Keratinocyte (primary cell): ENCODE results near the gene TRAPPC8. TPM values are rescaled to one million over a fixed set of nuclear protein-coding genes. Genes with fewer than 3 reads are reported as not detected.

Source experiments
- DNase-seq: peaks from one replicate; pipeline ENCODE4 v3.0.0-alpha.2; 2011; ENCODE audit warnings: low read depth, missing footprints, low spot score
- FAIRE-seq: peaks from 2 replicates; lab custom pipeline; 2011; peaks lifted over from hg19 to GRCh38; lab: Jason Lieb, UNC
- H2AFZ ChIP-seq: 2 replicates; pipeline ENCODE4 v1.6.0; 2012; ENCODE audit warnings: low read length, control low read depth, inconsistent platforms; ENCODE audit not compliant: control insufficient read depth
- H3K27ac ChIP-seq: 2 replicates; pipeline ENCODE4 v1.5.1; 2011; ENCODE audit warnings: low read length; ENCODE audit not compliant: control insufficient read depth, insufficient read depth
- H3K27me3 ChIP-seq: 3 replicates; pipeline ENCODE4 v1.6.0; 2011; ENCODE audit warnings: low read length; ENCODE audit not compliant: control insufficient read depth, insufficient read depth; ENCODE audit errors: extremely low read depth
- H3K36me3 ChIP-seq, 2 experiments: 2 replicates in 1 of 2; 3 replicates in 1 of 2; pipeline ENCODE4 v1.5.1; 2011; ENCODE audit warnings: low read length in 2 of 2, mild to moderate bottlenecking in 1 of 2; ENCODE audit not compliant: control insufficient read depth in 2 of 2, insufficient read depth in 2 of 2; ENCODE audit errors: extremely low read depth in 1 of 2
- H3K4me1 ChIP-seq: 3 replicates; pipeline ENCODE4 v1.5.1; 2011; ENCODE audit warnings: low read length; ENCODE audit not compliant: control insufficient read depth, insufficient read depth; ENCODE audit errors: extremely low read depth
- H3K4me2 ChIP-seq: 3 replicates; pipeline ENCODE4 v1.6.0; 2011; ENCODE audit warnings: low read depth, low read length; ENCODE audit not compliant: control insufficient read depth, insufficient read depth; ENCODE audit errors: extremely low read depth
- H3K4me3 ChIP-seq, 3 experiments: fragments of 200-600 bp in 1 of 3; sonication (generic) in 1 of 3; 2 replicates in 2 of 3; 3 replicates in 1 of 3; pipeline ENCODE4 v1.5.1; 2011 to 2016; ENCODE audit warnings: low read length in 3 of 3, mild to moderate bottlenecking in 3 of 3, control low read depth in 2 of 3, inconsistent platforms in 1 of 3, low read depth in 1 of 3, mixed read lengths in 1 of 3, mixed run types in 1 of 3, moderate library complexity in 1 of 3; ENCODE audit not compliant: control insufficient read depth in 2 of 3, insufficient read depth in 2 of 3; ENCODE audit errors: extremely low read depth in 1 of 3
- H3K79me2 ChIP-seq: 2 replicates; pipeline ENCODE4 v1.6.0; 2012; ENCODE audit warnings: low read length; ENCODE audit not compliant: control insufficient read depth, insufficient read depth
- H3K9ac ChIP-seq: 3 replicates; pipeline ENCODE4 v1.6.0; 2011; ENCODE audit warnings: low read length; ENCODE audit not compliant: control insufficient read depth, insufficient read depth; ENCODE audit errors: extremely low read depth
- H3K9me1 ChIP-seq: 3 replicates; pipeline ENCODE4 v1.6.0; 2011; ENCODE audit warnings: low read length; ENCODE audit not compliant: control insufficient read depth, insufficient read depth; ENCODE audit errors: extremely low read depth
- H3K9me3 ChIP-seq: 2 replicates; pipeline ENCODE4 v1.5.1; 2012; ENCODE audit warnings: low read depth, low read length; ENCODE audit not compliant: control insufficient read depth
- H4K20me1 ChIP-seq: 3 replicates; pipeline ENCODE4 v1.6.0; 2011; ENCODE audit warnings: low read length; ENCODE audit not compliant: control insufficient read depth, insufficient read depth; ENCODE audit errors: extremely low read depth
- EZH2 ChIP-seq: IDR thresholded peaks from one replicate; pipeline ENCODE4 v1.6.1; 2012; ENCODE audit warnings: inconsistent platforms, mild to moderate bottlenecking, low read length, moderate library complexity
- dilution Hi-C: fragments of 300-500 bp; cut with MboI; formaldehyde crosslinking; loops from one replicate; pipeline ENCODE4 v1.7.0; 2020; ENCODE audit warnings: low sequenced_read_pairs; ENCODE audit not compliant: extremely low pct_ligation_motif_present
- polyA plus RNA-seq, 5 experiments: library from polyadenylated mRNA; depleted of rRNA in 3 of 5; stranded (reverse) in 3 of 5; stranded (forward) in 1 of 5; unstranded in 1 of 5; fragments of >200 nt; gene quantifications; 1 replicate in 1 of 5; 2 replicates in 3 of 5; 3 replicates in 1 of 5; pipeline versions ENCODE4 v1.2.1 to v1.2.3, GENCODE V29; 2011 to 2012; ENCODE audit warnings: missing spikeins in 2 of 5, low read depth in 1 of 5, low replicate concordance in 1 of 5
- TF ChIP-seq, protein P1 (sequence below), 3 experiments: IDR thresholded peaks in 1 of 3; conservative IDR thresholded peaks in 1 of 3; optimal IDR thresholded peaks in 1 of 3; 2 replicates in 2 of 3; 3 replicates in 1 of 3; pipeline versions ENCODE3 to v1.5.1; 2011; ENCODE audit warnings: low read length in 3 of 3, mild to moderate bottlenecking in 3 of 3, moderate library complexity in 2 of 3, control low read depth in 1 of 3, inconsistent platforms in 1 of 3; ENCODE audit not compliant: insufficient read depth in 2 of 3; ENCODE audit errors: extremely low read depth in 1 of 3

The TRAPPC8 gene
- polyA plus RNA-seq, 1 donor (not counting 4 experiments of a cell fraction or from before 2014, with no cell fraction given), result 64.8 TPM

DNA sequence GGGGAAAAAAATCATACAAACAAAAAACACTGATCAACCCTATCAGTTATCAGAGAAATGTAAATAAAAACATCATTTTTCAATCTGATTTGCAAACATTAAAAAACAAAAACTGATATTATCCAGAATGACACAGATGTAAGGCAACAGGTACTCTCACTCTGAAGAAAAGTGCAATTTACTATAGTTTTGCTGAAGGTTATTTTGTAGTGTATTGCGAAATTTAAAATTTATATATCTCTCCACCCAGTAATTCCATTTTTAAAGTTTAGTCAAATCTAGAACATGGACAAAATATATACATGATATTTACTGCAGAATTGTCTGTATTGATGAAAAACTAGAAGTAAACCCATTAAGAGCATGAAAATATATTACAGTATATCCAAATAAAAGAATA lies 79.8 kb downstream of the TRAPPC8 start:
- no peaks in the 10 kb centered on the region for H3K79me2 ChIP-seq
- FAIRE-seq (no peak), DNase-seq (no peak)
- H3K4me3 ChIP-seq, result no peak overlapping the region
- H2AFZ ChIP-seq, result no peak overlapping the region
- no peaks in the 10 kb centered on the region for H3K9me1 ChIP-seq
- H3K27me3 ChIP-seq, result no peaks in the 10 kb centered on the region
- TF ChIP-seq, protein P1, sequence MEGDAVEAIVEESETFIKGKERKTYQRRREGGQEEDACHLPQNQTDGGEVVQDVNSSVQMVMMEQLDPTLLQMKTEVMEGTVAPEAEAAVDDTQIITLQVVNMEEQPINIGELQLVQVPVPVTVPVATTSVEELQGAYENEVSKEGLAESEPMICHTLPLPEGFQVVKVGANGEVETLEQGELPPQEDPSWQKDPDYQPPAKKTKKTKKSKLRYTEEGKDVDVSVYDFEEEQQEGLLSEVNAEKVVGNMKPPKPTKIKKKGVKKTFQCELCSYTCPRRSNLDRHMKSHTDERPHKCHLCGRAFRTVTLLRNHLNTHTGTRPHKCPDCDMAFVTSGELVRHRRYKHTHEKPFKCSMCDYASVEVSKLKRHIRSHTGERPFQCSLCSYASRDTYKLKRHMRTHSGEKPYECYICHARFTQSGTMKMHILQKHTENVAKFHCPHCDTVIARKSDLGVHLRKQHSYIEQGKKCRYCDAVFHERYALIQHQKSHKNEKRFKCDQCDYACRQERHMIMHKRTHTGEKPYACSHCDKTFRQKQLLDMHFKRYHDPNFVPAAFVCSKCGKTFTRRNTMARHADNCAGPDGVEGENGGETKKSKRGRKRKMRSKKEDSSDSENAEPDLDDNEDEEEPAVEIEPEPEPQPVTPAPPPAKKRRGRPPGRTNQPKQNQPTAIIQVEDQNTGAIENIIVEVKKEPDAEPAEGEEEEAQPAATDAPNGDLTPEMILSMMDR (optimal IDR thresholded peaks at IDR 0.05 in 1 of 3, IDR thresholded peaks at IDR 0.05 in 1 of 3, conservative IDR thresholded peaks at IDR 0.05 in 1 of 3; ENCODE audit: extremely low read depth in 1 of 3, insufficient read depth in 2 of 3, low read length in 3 of 3), result no peak
- TF ChIP-seq EZH2, result no peak
- H4K20me1 ChIP-seq, result no peaks in the 10 kb centered on the region
- no peaks in the 10 kb centered on the region for H3K9me3 ChIP-seq
- dilution Hi-C loops, result no loop called here
- no peak overlapping the region for H3K4me2 ChIP-seq
- no peak overlapping the region for H3K27ac ChIP-seq
- H3K4me1 ChIP-seq, result no peaks in the 10 kb centered on the region
- H3K36me3 ChIP-seq, result peaks cover 0 to 3% of the 10 kb centered on the region in 2 experiments
- no peak overlapping the region for H3K9ac ChIP-seq

DNA sequence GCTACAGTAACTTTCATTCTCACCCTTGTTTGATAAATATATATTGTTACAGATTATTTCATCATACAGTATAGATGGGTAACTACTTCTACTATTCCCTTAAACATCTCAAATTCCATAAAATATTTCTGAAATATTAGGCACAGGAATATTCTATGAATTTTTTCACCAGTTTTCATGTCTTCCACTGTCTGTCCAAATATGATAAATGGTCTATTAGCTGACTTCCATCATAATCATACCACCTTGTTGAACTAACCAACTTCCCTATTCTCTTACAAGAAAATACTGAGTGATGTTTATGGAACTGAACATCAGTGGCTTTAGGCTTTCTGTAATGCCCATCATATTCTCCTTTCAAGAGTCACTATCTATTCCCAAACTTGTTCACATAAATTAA lies 82.4 kb downstream of the TRAPPC8 start:
- no peak overlapping the region for H3K4me2 ChIP-seq
- no peaks in the 10 kb centered on the region for H3K4me1 ChIP-seq
- FAIRE-seq (no peak), DNase-seq (no peak)
- H3K4me3 ChIP-seq, result no peak overlapping the region
- no peaks in the 10 kb centered on the region for H4K20me1 ChIP-seq
- H2AFZ ChIP-seq, result no peak overlapping the region
- no peak overlapping the region for H3K27ac ChIP-seq
- no peaks in the 10 kb centered on the region for H3K79me2 ChIP-seq
- no peaks in the 10 kb centered on the region for H3K27me3 ChIP-seq
- peaks cover 3 to 7% of the 10 kb centered on the region in 2 experiments for H3K36me3 ChIP-seq
- H3K9me1 ChIP-seq, result no peaks in the 10 kb centered on the region
- no peak for TF ChIP-seq EZH2
- TF ChIP-seq, protein P1 (optimal IDR thresholded peaks at IDR 0.05 in 1 of 3, IDR thresholded peaks at IDR 0.05 in 1 of 3, conservative IDR thresholded peaks at IDR 0.05 in 1 of 3; ENCODE audit: extremely low read depth in 1 of 3, insufficient read depth in 2 of 3, low read length in 3 of 3), result no peak
- H3K9ac ChIP-seq, result no peak overlapping the region
- dilution Hi-C loops, result no loop called here
- no peaks in the 10 kb centered on the region for H3K9me3 ChIP-seq
